Measurements from ENCODE around the gene FGF4.

- TF ChIP-seq, protein P1, sequence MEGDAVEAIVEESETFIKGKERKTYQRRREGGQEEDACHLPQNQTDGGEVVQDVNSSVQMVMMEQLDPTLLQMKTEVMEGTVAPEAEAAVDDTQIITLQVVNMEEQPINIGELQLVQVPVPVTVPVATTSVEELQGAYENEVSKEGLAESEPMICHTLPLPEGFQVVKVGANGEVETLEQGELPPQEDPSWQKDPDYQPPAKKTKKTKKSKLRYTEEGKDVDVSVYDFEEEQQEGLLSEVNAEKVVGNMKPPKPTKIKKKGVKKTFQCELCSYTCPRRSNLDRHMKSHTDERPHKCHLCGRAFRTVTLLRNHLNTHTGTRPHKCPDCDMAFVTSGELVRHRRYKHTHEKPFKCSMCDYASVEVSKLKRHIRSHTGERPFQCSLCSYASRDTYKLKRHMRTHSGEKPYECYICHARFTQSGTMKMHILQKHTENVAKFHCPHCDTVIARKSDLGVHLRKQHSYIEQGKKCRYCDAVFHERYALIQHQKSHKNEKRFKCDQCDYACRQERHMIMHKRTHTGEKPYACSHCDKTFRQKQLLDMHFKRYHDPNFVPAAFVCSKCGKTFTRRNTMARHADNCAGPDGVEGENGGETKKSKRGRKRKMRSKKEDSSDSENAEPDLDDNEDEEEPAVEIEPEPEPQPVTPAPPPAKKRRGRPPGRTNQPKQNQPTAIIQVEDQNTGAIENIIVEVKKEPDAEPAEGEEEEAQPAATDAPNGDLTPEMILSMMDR (IDR thresholded peaks at IDR 0.05; ENCODE audit: extremely low read depth in 1 of 2, insufficient read depth in 1 of 2, low read depth in 1 of 2, low read length in 2 of 2), result no peak
- no peak for TF ChIP-seq POLR2AphosphoS5 (IDR thresholded peaks at IDR 0.05; ENCODE audit: insufficient read depth, low read depth, low read length)
- no peak for TF ChIP-seq FOS (IDR thresholded peaks at IDR 0.05; ENCODE audit: borderline replicate concordance, insufficient read depth, low read length)
- TF ChIP-seq, protein P2, sequence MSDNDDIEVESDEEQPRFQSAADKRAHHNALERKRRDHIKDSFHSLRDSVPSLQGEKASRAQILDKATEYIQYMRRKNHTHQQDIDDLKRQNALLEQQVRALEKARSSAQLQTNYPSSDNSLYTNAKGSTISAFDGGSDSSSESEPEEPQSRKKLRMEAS (IDR thresholded peaks at IDR 0.05; ENCODE audit: insufficient read depth, insufficient read length), result no peak
- no peak for TF ChIP-seq POLR2A (IDR thresholded peaks at IDR 0.05; ENCODE audit: low read depth, low read length)
- no peak for TF ChIP-seq EZH2 (IDR thresholded peaks at IDR 0.05; ENCODE audit: borderline replicate concordance, low read depth, low read length, severe bottlenecking)
- no peak for TF ChIP-seq JUN (IDR thresholded peaks at IDR 0.05; ENCODE audit: borderline replicate concordance, insufficient read depth, insufficient read length, low read depth)
- no peak for TF ChIP-seq MYC (IDR thresholded peaks at IDR 0.05; ENCODE audit: low read depth, low read length)
Observed at GRCh38 chr11:69760319-69760718, 14.8 kb downstream of the FGF4 start.

All from endothelial cell of umbilical vein (primary cell).